ENCODE results near the gene FBXW7.

- TF ChIP-seq POLR2A (IDR thresholded peaks at IDR 0.05; ENCODE audit: extremely low read depth, insufficient read length) = no peak
- no peak for TF ChIP-seq CTCF (IDR thresholded peaks at IDR 0.05; ENCODE audit: low read depth, low read length)
- no peak for TF ChIP-seq MAX (IDR thresholded peaks at IDR 0.05; ENCODE audit: low read depth, low read length)
- no peak for TF ChIP-seq MYC (IDR thresholded peaks at IDR 0.05; ENCODE audit: low read depth, low read length)
Measured at GRCh38 chr4:152327606-152328453, 208.1 kb downstream of the FBXW7 start.

Data from NB4 (cell line).